A549 (cell line): Measurements from ENCODE around the gene ACTL7B. TPM values are rescaled to one million over a fixed set of nuclear protein-coding genes. Genes with fewer than 3 reads are reported as not detected.

Experiments used
- ATAC-seq, 2 experiments: fragments of 200-7000 bp in 1 of 2; fragments of >200 bp in 1 of 2; cut with Nextera tagmentation in 1 of 2; cut with Tn5 transposase in 1 of 2; 3 replicates each; pipeline versions ENCODE4 v1.8.0 to v1.9.1; 2018 to 2020; ENCODE audit warnings: mild to moderate bottlenecking in 1 of 2, moderate library complexity in 1 of 2
- CTCF ChIA-PET: fragments of 300-600 bp; sonication (Branson Sonifier 250); formaldehyde crosslinking; extraction: SDS; loops from one replicate; lab custom pipeline; 2021; ENCODE audit warnings: antibody characterized with exemption, inconsistent platforms; lab: Yijun Ruan, JAX
- POLR2A ChIA-PET: fragments of 350-600 bp; formaldehyde crosslinking; extraction: SDS; loops from one replicate; lab custom pipeline; 2021; ENCODE audit warnings: antibody characterized with exemption, inconsistent platforms; lab: Yijun Ruan, JAX
- DNase-seq, 2 experiments: peaks; one replicate each; pipeline versions ENCODE4 v3.0.0 to v3.0.0-alpha.2; 2011 to 2016; ENCODE audit warnings: low read depth in 1 of 2, low spot score in 1 of 2
- FAIRE-seq: peaks from 2 replicates; lab custom pipeline; 2011; peaks lifted over from hg19 to GRCh38; lab: Jason Lieb, UNC
- H3K27ac ChIP-seq, 2 experiments: fragments of >200 bp; sonication (Bioruptor Twin); formaldehyde crosslinking; 3 replicates each; pipeline ENCODE4 v1.5.1; 2016 to 2017
- H3K4me1 ChIP-seq: fragments of >200 bp; sonication (Bioruptor Twin); formaldehyde crosslinking; 3 replicates; pipeline ENCODE4 v1.6.1; 2016
- H3K4me2 ChIP-seq: fragments of >200 bp; sonication (Bioruptor Twin); formaldehyde crosslinking; 3 replicates; pipeline ENCODE4 v1.6.1; 2016
- H3K4me3 ChIP-seq: fragments of >200 bp; sonication (Bioruptor Twin); formaldehyde crosslinking; 3 replicates; pipeline ENCODE4 v1.5.1; 2016
- H3K9me3 ChIP-seq: fragments of >200 bp; sonication (Bioruptor Twin); formaldehyde crosslinking; 3 replicates; pipeline ENCODE4 v1.6.1; 2016
- BCL3 ChIP-seq: fragments of >200 bp; sonication (Bioruptor Twin); formaldehyde crosslinking; IDR thresholded peaks from 3 replicates; pipeline ENCODE4 v1.6.1; 2016
- BHLHE40 ChIP-seq: IDR thresholded peaks from 2 replicates; pipeline ENCODE4 v1.6.1; 2012; ENCODE audit warnings: low read depth, low read length, inconsistent platforms
- CEBPB ChIP-seq, 2 experiments: fragments of >200 bp in 1 of 2; sonication (Bioruptor Twin) in 1 of 2; formaldehyde crosslinking in 1 of 2; IDR thresholded peaks; 2 replicates each; pipeline ENCODE4 v1.6.1; 2012 to 2016
- E2F6 ChIP-seq: IDR thresholded peaks from 2 replicates; pipeline ENCODE4 v1.6.1; 2012; ENCODE audit warnings: low read depth, borderline replicate concordance
- EHF ChIP-seq: fragments of 250-450 bp; sonication (Bioruptor Pico); IDR thresholded peaks from 2 replicates; pipeline ENCODE4 v1.5.0; 2020; ENCODE audit warnings: mild to moderate bottlenecking
- EHMT2 ChIP-seq: fragments of 200-600 bp; sonication (generic); IDR thresholded peaks from 2 replicates; pipeline ENCODE4 v1.6.1; 2016; ENCODE audit warnings: antibody characterized with exemption, low read depth, mild to moderate bottlenecking, moderate library complexity
- ELK1 ChIP-seq: fragments of 150-350 bp; IDR thresholded peaks from 2 replicates; pipeline ENCODE4 v1.6.1; 2014; ENCODE audit warnings: low read depth, mild to moderate bottlenecking, low read length
- EP300 ChIP-seq, 2 experiments: fragments of >200 bp; sonication (Bioruptor Twin); formaldehyde crosslinking; IDR thresholded peaks; 2 replicates in 1 of 2; 3 replicates in 1 of 2; pipeline ENCODE4 v1.6.1; 2016 to 2017
- FOSB ChIP-seq: fragments of 250-450 bp; sonication (Bioruptor Pico); IDR thresholded peaks from 2 replicates; pipeline ENCODE4 v1.5.0; 2020; ENCODE audit warnings: mild to moderate bottlenecking, moderate library complexity
- HDAC2 ChIP-seq: fragments of 200-600 bp; sonication (generic); IDR thresholded peaks from 2 replicates; pipeline ENCODE4 v1.6.1; 2016
- HOXB5 ChIP-seq: fragments of 250-450 bp; sonication (Bioruptor Pico); IDR thresholded peaks from 2 replicates; pipeline ENCODE4 v1.5.0; 2020; ENCODE audit warnings: mild to moderate bottlenecking, moderate library complexity
- JUN ChIP-seq, 2 experiments: fragments of >200 bp; sonication (Bioruptor Twin); formaldehyde crosslinking; IDR thresholded peaks; 2 replicates in 1 of 2; 3 replicates in 1 of 2; pipeline ENCODE4 v1.6.1; 2016 to 2017
- JUNB ChIP-seq: fragments of >200 bp; sonication (Bioruptor Twin); formaldehyde crosslinking; IDR thresholded peaks from 2 replicates; pipeline ENCODE4 v1.6.1; 2016
- KDM1A ChIP-seq: fragments of 200-600 bp; sonication (generic); IDR thresholded peaks from 2 replicates; pipeline ENCODE4 v1.6.1; 2016; ENCODE audit warnings: low read depth, mild to moderate bottlenecking
- KDM5A ChIP-seq: fragments of 200-600 bp; sonication (generic); IDR thresholded peaks from 2 replicates; pipeline ENCODE4 v1.6.1; 2016; ENCODE audit warnings: antibody characterized with exemption, mild to moderate bottlenecking
- MAX ChIP-seq: IDR thresholded peaks from 2 replicates; pipeline ENCODE4 v1.6.1; 2012
- MAZ ChIP-seq: fragments of 150-350 bp; IDR thresholded peaks from 2 replicates; pipeline ENCODE4 v1.6.1; 2014; ENCODE audit warnings: antibody characterized with exemption, low read depth, low read length, borderline replicate concordance
- MYC ChIP-seq: IDR thresholded peaks from 2 replicates; pipeline ENCODE4 v1.6.1; 2012; ENCODE audit warnings: mild to moderate bottlenecking, inconsistent platforms, low read length, improper control_type of control experiment, borderline replicate concordance
- RAD21 ChIP-seq, 2 experiments: fragments of >200 bp in 1 of 2; sonication (Bioruptor Twin) in 1 of 2; formaldehyde crosslinking in 1 of 2; IDR thresholded peaks in 1 of 2; conservative IDR thresholded peaks in 1 of 2; 2 replicates in 1 of 2; 3 replicates in 1 of 2; pipeline ENCODE4 v1.6.1; 2012 to 2018; ENCODE audit warnings: inconsistent platforms in 1 of 2
- RCOR1 ChIP-seq: fragments of 150-350 bp; IDR thresholded peaks from 2 replicates; pipeline ENCODE4 v1.6.1; 2014; ENCODE audit warnings: antibody characterized with exemption, low read length, low read depth
- REST ChIP-seq: fragments of 200-600 bp; sonication (generic); IDR thresholded peaks from 2 replicates; pipeline ENCODE4 v1.6.1; 2016; ENCODE audit warnings: antibody characterized with exemption, mild to moderate bottlenecking, moderate library complexity
- RFX5 ChIP-seq: fragments of 450-650 bp; IDR thresholded peaks from 2 replicates; pipeline ENCODE4 v1.7.1; 2014; ENCODE audit warnings: antibody characterized with exemption, mild to moderate bottlenecking, moderate library complexity
- RNF2 ChIP-seq: fragments of 200-600 bp; sonication (generic); IDR thresholded peaks from 2 replicates; pipeline ENCODE4 v1.6.1; 2016; ENCODE audit warnings: low read depth, mild to moderate bottlenecking, antibody characterized with exemption, moderate library complexity, borderline replicate concordance
- SMC3 ChIP-seq: fragments of >200 bp; sonication (Bioruptor Twin); formaldehyde crosslinking; IDR thresholded peaks from 3 replicates; pipeline ENCODE4 v1.6.1; 2018; ENCODE audit warnings: inconsistent platforms
- SREBF2 ChIP-seq: fragments of 450-650 bp; IDR thresholded peaks from 2 replicates; pipeline ENCODE4 v1.6.1; 2014; ENCODE audit warnings: mild to moderate bottlenecking, moderate library complexity
- USF2 ChIP-seq: fragments of 450-650 bp; IDR thresholded peaks from 2 replicates; pipeline ENCODE4 v1.6.1; 2014; ENCODE audit warnings: antibody characterized with exemption
- ZFP36 ChIP-seq: fragments of 450-650 bp; IDR thresholded peaks from 2 replicates; pipeline ENCODE4 v1.6.1; 2014; ENCODE audit warnings: borderline replicate concordance; ENCODE audit not compliant: partially characterized antibody
- ZSCAN20 ChIP-seq: fragments of 250-450 bp; sonication (Bioruptor Pico); IDR thresholded peaks from 2 replicates; pipeline ENCODE4 v1.8.0; 2022; ENCODE audit warnings: mild to moderate bottlenecking, moderate library complexity
- WGBS: methylation state at CpG from one replicate; pipeline ENCODE4 v1.1.6; 2017; ENCODE audit errors: missing lambda C conversion rate; 5-methylcytosine and 5-hydroxymethylcytosine counted together
- polyA plus RNA-seq, 4 experiments: library from polyadenylated mRNA; depleted of rRNA in 3 of 4; stranded (reverse); fragments of >200 nt; fragmentation: RNase III in 1 of 4; extraction: RNeasy Plus Mini Kit Qiagen cat#74134 plus additional on column Dnase treatment in 1 of 4; gene quantifications; 2 replicates in 3 of 4; 3 replicates in 1 of 4; pipeline ENCODE4 v1.2.3, GENCODE V29; 2011 to 2017

ACTL7B gene
- polyA plus RNA-seq, 2 of the 4 experiments (the other 2 are of a cell fraction), result not detected

- no peak overlapping the region for H3K4me2 ChIP-seq
- no peak for TF ChIP-seq KDM5A
- no peak for TF ChIP-seq MYC
- TF ChIP-seq, all 56 proteins: peak for 0
- CTCF ChIA-PET, result no interaction called here
- POLR2A ChIA-PET, result no interaction called here
- ATAC-seq (no peak), FAIRE-seq (no peak), DNase-seq (no peak)
- H3K4me3 ChIP-seq, result no peak overlapping the region
- peaks cover 14% of the 10 kb centered on the region for H3K4me1 ChIP-seq
- H3K9me3 ChIP-seq, result peaks cover 8% of the 10 kb centered on the region
- H3K27ac ChIP-seq, result no peak overlapping the region
These were observed 11.3 kb upstream of the ACTL7B start for GRCh38 chr9:108867116-108867515.

GRCh38 chr9:108866001-108866420 lies 10.2 kb upstream of the ACTL7B start:
- POLR2A ChIA-PET, result no interaction called here

GRCh38 chr9:108865037-108865436 lies 9.3 kb upstream of the ACTL7B start:
- ChIA-PET CTCF (no interaction called here), POLR2A (no interaction called here)
- FAIRE-seq (no peak), ATAC-seq (no peak), DNase-seq (no peak)
- H3K4me1 ChIP-seq, result peaks cover 14% of the 10 kb centered on the region
- H3K27ac ChIP-seq, result no peak overlapping the region
- no peaks in the 10 kb centered on the region for H3K9me3 ChIP-seq
- H3K4me2 ChIP-seq, result no peak overlapping the region
- 91% methylated on average over 4 of the region's 4 CpGs for WGBS
- H3K4me3 ChIP-seq, result no peak overlapping the region
- TF ChIP-seq SREBF2, result no peak
- no peak for TF ChIP-seq ZFP36
- no peak for TF ChIP-seq MAZ
- TF ChIP-seq HDAC2, result no peak
- no peak for TF ChIP-seq EHF
- no peak for TF ChIP-seq ZSCAN20 (CRISPR knock-in tag)
- no peak for TF ChIP-seq REST
- TF ChIP-seq KDM1A, result no peak
- TF ChIP-seq MAX, result no peak
- no peak for TF ChIP-seq RAD21 (conservative IDR thresholded peaks at IDR 0.05 in 1 of 2, IDR thresholded peaks at IDR 0.05 in 1 of 2)
- no peak for TF ChIP-seq ELK1
- TF ChIP-seq BCL3, result no peak

More at GRCh38 chr9:108866001-108866420, 10.2 kb upstream of the ACTL7B start:
- no peak for ATAC-seq
- Histone ChIP-seq H3K4me1 (peaks cover 14% of the 10 kb centered on the region), H3K4me3 (no peak overlapping the region), H3K9me3 (no peaks in the 10 kb centered on the region), H3K4me2 (no peak overlapping the region), H3K27ac (no peak overlapping the region)
- no peak for TF ChIP-seq RFX5
- no peak for TF ChIP-seq HOXB5 (CRISPR knock-in tag)
- no peak for TF ChIP-seq BHLHE40
- TF ChIP-seq JUN (IDR thresholded peaks at IDR 0.05), result no peak
- TF ChIP-seq EP300 (IDR thresholded peaks at IDR 0.05), result no peak
- TF ChIP-seq HDAC2, result no peak
- TF ChIP-seq SMC3, result no peak
- no peak for TF ChIP-seq FOSB (CRISPR knock-in tag)
- no peak for TF ChIP-seq JUNB
- TF ChIP-seq EHMT2, result no peak
- no peak for TF ChIP-seq CEBPB (IDR thresholded peaks at IDR 0.05)
- TF ChIP-seq RCOR1, result no peak
- no peak for TF ChIP-seq RNF2
- no peak for TF ChIP-seq E2F6
- no peak for TF ChIP-seq USF2
- no peak for TF ChIP-seq BCL3
- WGBS, result 92% methylated on average over 2 of the region's 2 CpGs
- CTCF ChIA-PET, result interaction anchor here (0.8 to 1.0 kb wide), 2 partner anchors 11 to 13 kb away, joined by 3 read pairs; no protein-coding TSS in a partner anchor
- no peak for DNase-seq
- no peak for FAIRE-seq
